IMR-90 (cell line): ENCODE measurements around the gene EIF2A.
A peak's percentile ranks its signal among the peaks of the same experiment; 100 is the strongest.

Experiments
- CEBPB ChIP-seq: IDR thresholded peaks from 2 replicates; pipeline ENCODE4 v1.6.1; 2012; ENCODE audit warnings: low read depth, low read length, improper control_type of control experiment
- CHD1 ChIP-seq: IDR thresholded peaks from 2 replicates; pipeline ENCODE4 v1.6.1; 2012; ENCODE audit warnings: low read depth, low read length, improper control_type of control experiment
- CTCF ChIP-seq: conservative IDR thresholded peaks from 2 replicates; pipeline ENCODE4 v1.5.1; 2012; ENCODE audit warnings: mild to moderate bottlenecking, low read depth, low read length, improper control_type of control experiment
- ELK1 ChIP-seq: fragments of 150-350 bp; IDR thresholded peaks from 2 replicates; pipeline ENCODE4 v1.6.1; 2016; ENCODE audit warnings: low read depth, mild to moderate bottlenecking, low read length, moderate library complexity, borderline replicate concordance
- FOS ChIP-seq: fragments of 150-350 bp; IDR thresholded peaks from 2 replicates; pipeline ENCODE4 v1.6.1; 2016; ENCODE audit warnings: low read depth, low read length
- MAFK ChIP-seq: IDR thresholded peaks from 2 replicates; pipeline ENCODE4 v1.6.1; 2012; ENCODE audit warnings: low read depth, low read length, improper control_type of control experiment
- MAZ ChIP-seq: IDR thresholded peaks from 2 replicates; pipeline ENCODE4 v1.6.1; 2012; ENCODE audit warnings: low read depth, mild to moderate bottlenecking, low read length, improper control_type of control experiment, moderate library complexity, borderline replicate concordance
- MXI1 ChIP-seq: IDR thresholded peaks from 2 replicates; pipeline ENCODE4 v1.6.1; 2012; ENCODE audit warnings: low read depth, mild to moderate bottlenecking, low read length, moderate library complexity, borderline replicate concordance
- POLR2A ChIP-seq: IDR thresholded peaks from 2 replicates; pipeline ENCODE4 v1.6.1; 2012; ENCODE audit warnings: mild to moderate bottlenecking, low read depth, low read length
- RAD21 ChIP-seq: IDR thresholded peaks from 2 replicates; pipeline ENCODE4 v1.6.1; 2012; ENCODE audit warnings: low read length, improper control_type of control experiment
- RCOR1 ChIP-seq: IDR thresholded peaks from 2 replicates; pipeline ENCODE4 v1.6.1; 2012; ENCODE audit warnings: mild to moderate bottlenecking, low read length, improper control_type of control experiment; ENCODE audit not compliant: insufficient replicate concordance
- RFX5 ChIP-seq: IDR thresholded peaks from 2 replicates; pipeline ENCODE4 v1.8.0; 2012; ENCODE audit warnings: low read depth, mild to moderate bottlenecking, low read length, moderate library complexity
- SMC3 ChIP-seq: fragments of 150-350 bp; IDR thresholded peaks from 2 replicates; pipeline ENCODE4 v1.6.1; 2016; ENCODE audit warnings: low read depth, mild to moderate bottlenecking, antibody characterized with exemption, low read length, moderate library complexity
- USF2 ChIP-seq: fragments of 150-350 bp; IDR thresholded peaks from 2 replicates; pipeline ENCODE4 v1.6.1; 2017; ENCODE audit warnings: mild to moderate bottlenecking, antibody characterized with exemption, low read length, low read depth

GRCh38 chr3:150538324-150539208 lies 8.0 kb upstream of the EIF2A start:
- TF ChIP-seq POLR2A (peak; percentile 53; the same call in 1 of the 2 replicates), CTCF (no peak), CHD1 (no peak), CEBPB (no peak), ELK1 (no peak), SMC3 (no peak), MXI1 (no peak), USF2 (no peak), MAFK (no peak), RAD21 (no peak), RCOR1 (no peak), MAZ (no peak), RFX5 (no peak), FOS (no peak)
